AG08395 (cell line): Measurements from ENCODE around the gene CA6.
"Not testable (repeated sequence)": the region's sequence is repeated elsewhere in the genome, so short reads cannot be mapped to it uniquely, and the experiment has no call there.

Source experiments
- DNase-seq: peaks from one replicate; pipeline ENCODE4 v3.0.0; 2012; ENCODE audit warnings: mixed read lengths, low spot score

The CA6 gene

GRCh38 chr1:8969937-8970336 lies 24.3 kb downstream of the CA6 start:
- no peak for DNase-seq

GRCh38 chr1:8970870-8971337 lies 25.2 kb downstream of the CA6 start:
- no peak for DNase-seq

GRCh38 chr1:8974551-8974950 lies 28.9 kb downstream of the CA6 start:
- DNase-seq, result no peak

GRCh38 chr1:8976338-8976737 lies 30.7 kb downstream of the CA6 start:
- DNase-seq, result no peak

- no peak for DNase-seq
These were observed 31.3 kb downstream of the CA6 start for GRCh38 chr1:8976896-8977450.

GRCh38 chr1:8980656-8981055 lies 35.0 kb downstream of the CA6 start:
- DNase-seq, result no peak

- DNase-seq, result no peak
These were observed 35.5 kb downstream of the CA6 start for GRCh38 chr1:8981169-8981568.

GRCh38 chr1:8984203-8984602 lies 38.5 kb downstream of the CA6 start:
- DNase-seq, result no peak

- no peak for DNase-seq
These were observed 39.3 kb downstream of the CA6 start for GRCh38 chr1:8984990-8985389.

GRCh38 chr1:8985915-8986813 lies 40.5 kb downstream of the CA6 start:
- peak; percentile 94 for DNase-seq

GRCh38 chr1:8986814-8987190 lies 41.1 kb downstream of the CA6 start:
- no peak for DNase-seq

GRCh38 chr1:8987881-8988617 lies 42.4 kb downstream of the CA6 start:
- DNase-seq, result peak; percentile 67

GRCh38 chr1:8988618-8988967 lies 42.9 kb downstream of the CA6 start:
- DNase-seq, result no peak

GRCh38 chr1:8989061-8989460 lies 43.4 kb downstream of the CA6 start:
- DNase-seq, result no peak

GRCh38 chr1:8989821-8990220 lies 44.2 kb downstream of the CA6 start:
- DNase-seq, result no peak

- DNase-seq, result no peak
These were observed 47.4 kb downstream of the CA6 start for GRCh38 chr1:8992936-8993687.

- DNase-seq, result not testable (repeated sequence)
These were observed 48.5 kb downstream of the CA6 start for GRCh38 chr1:8993962-8994675.

- not testable (repeated sequence) for DNase-seq
These were observed 56.0 kb downstream of the CA6 start for GRCh38 chr1:9001534-9002214.

- not testable (repeated sequence) for DNase-seq
These were observed 56.5 kb downstream of the CA6 start for GRCh38 chr1:9002215-9002560.

GRCh38 chr1:9004031-9004699 lies 58.5 kb downstream of the CA6 start:
- no peak for DNase-seq
